HG03378 (cell line): Measurements from ENCODE around the gene LLGL2.

ENCODE experiments used
- ATAC-seq: cut with Tn5 transposase; IDR thresholded peaks from one replicate; pipeline ENCODE4 v1.9.1; 2021; ENCODE audit warnings: mild to moderate bottlenecking, moderate library complexity; ENCODE audit not compliant: unreplicated experiment

LLGL2 gene

DNA sequence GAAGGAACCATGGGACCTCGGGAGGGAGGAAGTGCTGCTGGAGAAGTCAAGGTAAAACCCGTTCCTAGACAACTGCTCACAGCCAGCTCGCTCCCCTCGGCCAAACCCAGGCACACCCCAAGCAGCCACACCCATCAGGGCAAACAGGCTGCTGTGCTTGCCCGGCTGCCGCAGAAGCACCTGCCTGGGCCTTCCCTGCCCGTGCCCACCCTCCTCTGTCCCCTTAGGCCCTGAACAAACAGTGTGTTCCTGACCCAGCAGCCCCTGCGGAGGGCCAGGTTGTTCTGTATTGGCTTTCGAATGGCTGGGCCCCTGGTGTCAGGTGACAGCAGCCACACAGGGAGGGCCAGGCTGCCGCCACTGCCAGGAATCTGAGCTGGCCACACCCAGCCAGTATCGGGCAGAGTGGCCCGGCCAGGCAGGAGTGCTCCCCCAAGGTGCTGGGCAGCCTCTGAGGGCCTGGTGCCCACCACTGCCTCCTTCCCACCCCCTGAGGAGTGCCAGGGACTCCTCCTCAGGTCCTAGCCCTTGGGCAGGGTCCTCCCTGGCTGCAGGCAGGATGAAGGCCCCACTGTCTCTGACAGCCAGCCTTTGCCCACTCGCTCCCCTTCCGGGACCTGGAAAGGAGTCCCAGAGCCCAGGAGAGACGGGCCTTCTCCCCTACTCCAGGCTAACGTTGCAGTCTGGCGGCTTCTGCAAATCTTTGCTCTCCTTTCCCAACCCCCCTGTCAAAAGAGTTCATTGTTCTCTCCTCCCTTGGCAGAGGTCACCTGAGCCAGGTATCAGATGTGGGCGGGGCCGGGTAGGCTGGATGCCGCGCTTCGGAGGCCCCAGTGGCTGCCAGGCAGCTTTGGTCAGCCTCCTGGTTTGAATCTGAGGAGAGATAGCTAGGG, 24.0 kb downstream of the LLGL2 start:
- ATAC-seq, result no peak

DNA sequence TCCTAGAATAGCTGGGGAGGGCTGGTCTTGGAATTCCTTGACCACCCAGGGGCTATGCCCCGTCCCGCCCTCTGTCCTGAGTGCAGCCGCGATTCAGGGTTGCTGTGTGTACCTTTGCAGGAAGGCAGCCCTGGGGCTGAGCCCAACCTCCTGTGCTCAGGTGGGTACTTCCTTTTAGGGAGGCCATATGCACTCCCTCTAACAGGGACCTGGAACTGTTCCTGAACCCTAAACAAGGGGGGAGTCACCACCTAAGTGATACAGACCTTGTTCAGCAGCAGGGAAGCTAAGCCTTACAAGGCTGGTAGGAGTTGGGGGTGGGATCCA, 24.6 kb downstream of the LLGL2 start:
- no peak for ATAC-seq

- ATAC-seq, result no peak
Measured at GRCh38 chr17:75551266-75551665, 25.8 kb downstream of the LLGL2 start.

GRCh38 chr17:75552425-75553294, 27.2 kb downstream of the LLGL2 start:
- ATAC-seq, result no peak

DNA sequence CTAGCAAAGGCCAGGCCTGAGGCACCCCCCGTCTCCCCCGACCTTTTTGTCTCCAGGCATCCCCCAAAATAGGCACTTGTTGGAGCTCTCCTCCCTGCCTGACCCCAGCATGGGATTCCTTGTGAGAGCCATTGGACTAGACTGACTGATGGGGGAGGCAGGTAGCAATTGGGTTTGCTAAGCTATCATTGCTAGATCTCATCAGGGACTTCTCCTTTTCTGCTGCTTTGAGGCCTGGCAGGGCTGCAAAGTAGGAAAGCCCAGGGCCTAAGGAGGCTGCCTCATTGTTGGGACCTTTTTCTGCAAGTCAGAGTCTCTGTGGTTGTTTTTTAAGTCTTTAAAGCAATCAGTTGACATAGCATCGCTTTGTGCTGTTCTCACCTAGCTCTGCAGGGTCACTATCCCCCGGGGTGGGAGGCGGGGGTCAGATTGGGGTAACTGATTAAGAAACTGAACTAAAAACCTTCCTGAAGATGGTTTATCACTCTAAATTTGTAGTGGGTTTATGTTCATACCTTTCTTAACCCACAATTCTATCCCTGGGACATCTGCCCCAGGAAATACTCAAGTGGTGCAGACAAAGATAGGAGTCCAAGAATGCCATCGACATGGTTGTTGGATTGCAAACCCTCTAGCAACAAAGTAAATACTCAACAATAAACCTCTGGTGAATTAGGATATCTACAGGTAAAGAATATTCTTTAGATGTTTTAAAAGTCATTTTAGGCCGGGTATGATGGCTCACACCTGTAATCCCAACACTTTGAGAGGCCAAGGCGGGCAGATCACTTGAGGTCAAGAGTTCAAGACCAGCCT, 28.0 kb downstream of the LLGL2 start:
- no peak for ATAC-seq

- no peak for ATAC-seq
Measured at GRCh38 chr17:75555679-75556153, 30.2 kb downstream of the LLGL2 start.

DNA sequence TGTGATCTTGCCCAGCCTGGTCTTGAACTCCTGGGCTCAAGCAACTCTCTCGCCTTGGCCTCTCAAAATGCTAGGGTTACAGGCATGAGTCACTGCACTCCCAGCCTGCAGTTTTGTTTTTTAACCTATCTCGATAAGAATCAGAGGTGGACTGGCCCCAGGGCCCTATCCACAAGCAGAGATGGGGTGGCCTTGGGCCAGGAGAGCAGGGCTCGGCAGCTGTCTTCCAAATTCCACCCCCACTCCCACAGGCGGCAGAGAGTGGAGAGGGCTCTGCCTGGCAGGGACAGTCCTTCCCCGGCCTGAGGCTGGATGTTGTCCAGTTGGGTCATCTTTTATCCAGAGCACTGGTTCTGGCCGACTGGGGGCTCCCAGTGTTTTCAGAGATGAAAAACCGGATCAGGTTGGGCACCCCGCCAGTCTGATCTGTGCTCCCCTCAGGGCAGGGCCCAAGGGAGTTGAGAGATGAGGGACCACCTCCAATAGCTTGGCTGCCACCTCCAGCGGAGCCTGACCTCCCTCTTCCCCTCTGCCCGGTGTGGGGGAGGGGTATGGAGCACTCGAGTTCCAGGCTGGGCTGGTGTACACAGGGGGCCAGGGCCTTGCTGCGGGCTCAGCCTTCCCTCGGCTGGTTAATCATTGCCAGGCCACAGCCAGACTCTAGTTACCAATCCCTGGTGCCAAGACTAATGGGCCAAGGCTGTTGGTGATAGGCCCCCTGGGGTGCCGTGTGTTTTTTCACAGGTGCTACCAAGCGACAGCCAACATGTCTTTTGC, 31.8 kb downstream of the LLGL2 start:
- ATAC-seq, result no peak

GRCh38 chr17:75557852-75558665, 32.6 kb downstream of the LLGL2 start:
- no peak for ATAC-seq

DNA sequence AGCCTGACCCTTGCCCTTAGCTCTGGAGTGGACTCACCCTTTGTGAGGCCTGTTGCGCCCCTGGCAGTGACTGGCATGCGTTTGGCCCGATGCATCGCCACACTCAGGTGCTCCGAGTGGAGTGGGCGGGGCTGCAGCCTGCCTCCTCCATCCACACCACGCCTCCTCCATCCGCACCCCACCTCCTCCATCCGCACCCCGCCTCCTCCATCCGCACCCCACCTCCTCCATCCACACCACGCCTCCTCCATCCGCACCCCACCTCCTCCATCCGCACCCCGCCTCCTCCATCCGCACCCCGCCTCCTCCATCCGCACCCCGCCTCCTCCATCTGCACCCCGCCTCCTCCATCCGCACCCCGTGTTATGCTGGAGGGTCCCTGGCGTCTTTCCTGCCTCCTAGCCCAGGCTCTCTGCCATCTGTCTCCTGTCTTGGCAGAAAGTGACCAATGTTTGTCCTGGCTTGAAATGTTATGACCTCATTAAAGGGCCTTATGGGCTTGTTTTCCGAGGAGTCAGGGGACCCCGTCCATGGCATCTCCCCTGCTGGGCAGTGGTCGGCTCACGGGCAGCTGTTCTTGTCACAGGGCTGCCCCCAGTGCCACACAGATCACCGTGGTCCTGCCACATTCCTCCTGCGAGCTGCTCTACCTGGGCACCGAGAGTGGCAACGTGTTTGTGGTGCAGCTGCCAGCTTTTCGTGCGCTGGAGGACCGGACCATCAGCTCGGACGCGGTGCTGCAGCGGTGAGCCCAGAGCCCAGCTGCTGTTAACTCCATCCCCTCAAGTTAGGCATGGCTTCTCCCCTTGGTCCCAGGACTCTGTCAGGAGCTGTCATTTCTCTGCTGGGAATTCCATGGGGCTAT, 33.4 kb downstream of the LLGL2 start:
- ATAC-seq, result no peak

DNA sequence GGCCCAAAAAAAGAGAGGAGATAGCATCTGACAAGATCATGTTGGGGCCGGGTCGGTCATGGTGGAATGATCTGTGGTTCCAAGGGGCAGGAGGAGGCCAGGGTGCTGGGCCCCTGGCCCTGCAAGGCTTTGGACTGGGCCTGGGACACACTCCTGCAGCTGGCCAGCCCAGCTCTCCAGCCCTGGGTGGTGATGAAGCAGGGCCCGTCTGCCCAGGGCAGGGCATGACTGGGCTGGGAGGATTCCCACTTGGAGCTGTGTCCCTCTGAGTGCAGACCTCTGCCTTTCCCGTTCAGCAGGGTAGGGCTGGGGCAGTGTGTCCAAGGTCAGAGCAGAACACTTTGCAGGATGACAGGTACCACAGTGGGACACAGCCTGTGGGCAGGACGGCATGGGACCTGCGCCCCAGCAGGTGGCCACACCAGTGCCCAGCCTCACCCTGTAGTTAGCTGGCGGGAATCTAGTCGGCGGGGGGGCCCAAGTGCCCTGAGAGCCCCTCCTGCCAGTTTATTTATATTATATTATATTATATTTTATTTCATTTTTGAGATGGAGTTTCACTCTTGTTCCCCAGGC, 34.5 kb downstream of the LLGL2 start:
- no peak for ATAC-seq

DNA sequence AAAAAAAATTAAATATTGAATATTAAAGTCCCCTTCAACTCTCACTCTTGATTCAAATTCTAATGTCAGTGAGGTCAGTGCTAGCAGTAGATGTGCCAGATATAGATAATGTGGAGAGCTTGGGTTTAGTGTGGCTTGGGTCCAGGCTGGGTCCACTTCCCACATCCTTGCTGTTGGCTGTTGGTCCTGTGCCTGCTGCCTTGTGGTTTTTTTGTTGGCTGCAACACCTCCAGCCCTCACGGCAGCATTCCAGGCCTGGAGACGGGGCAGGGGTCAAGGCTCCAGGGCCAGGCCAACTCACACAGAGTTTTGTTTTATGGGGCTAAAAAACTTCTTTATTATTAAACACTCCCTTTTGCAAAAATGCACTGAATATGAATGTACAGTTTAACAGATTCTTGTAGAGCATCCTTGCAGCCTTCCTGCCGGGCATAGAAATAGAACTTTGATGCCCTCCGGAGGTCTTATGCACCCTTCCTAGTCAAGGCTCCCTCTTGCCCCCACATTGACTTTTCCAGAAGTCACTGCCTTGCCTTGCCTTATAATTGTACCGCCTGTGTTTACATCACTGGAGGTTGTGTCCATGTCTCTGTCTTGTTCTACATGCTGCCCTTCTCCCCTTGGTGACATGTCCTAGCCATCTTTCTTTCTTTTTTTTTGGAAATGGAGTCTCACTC, 36.6 kb downstream of the LLGL2 start:
- ATAC-seq, result no peak

DNA sequence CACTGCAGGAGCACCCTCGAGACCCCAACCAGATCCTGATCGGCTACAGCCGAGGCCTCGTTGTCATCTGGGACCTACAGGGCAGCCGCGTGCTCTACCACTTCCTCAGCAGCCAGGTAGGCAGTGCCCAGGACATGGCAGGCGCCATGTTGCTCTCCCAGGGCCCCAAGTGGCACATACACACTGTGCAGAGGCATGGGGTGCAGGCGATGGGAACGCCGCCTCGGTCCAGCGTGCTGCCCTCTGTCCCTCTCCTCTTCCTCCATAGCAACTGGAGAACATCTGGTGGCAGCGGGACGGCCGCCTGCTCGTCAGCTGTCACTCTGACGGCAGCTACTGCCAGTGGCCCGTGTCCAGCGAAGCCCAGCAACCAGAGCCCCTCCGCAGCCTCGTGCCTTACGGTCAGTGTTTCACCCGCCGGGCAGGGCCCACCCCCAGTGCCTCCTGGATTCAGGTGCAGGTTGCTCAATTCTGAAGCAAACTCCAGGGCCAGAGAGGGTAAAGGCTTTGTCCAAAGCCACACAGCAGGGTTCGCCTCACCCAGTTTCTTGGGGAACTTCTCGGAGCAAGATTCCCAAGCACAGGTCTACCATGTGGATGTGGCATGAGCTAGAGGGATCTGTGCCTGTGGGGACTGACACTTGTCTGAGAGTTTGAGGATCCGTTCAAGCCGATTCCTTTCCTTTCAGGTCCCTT, 37.7 kb downstream of the LLGL2 start:
- no peak for ATAC-seq

- no peak for ATAC-seq
Measured at GRCh38 chr17:75564195-75564594, 38.7 kb downstream of the LLGL2 start.

GRCh38 chr17:75565066-75565465, 39.6 kb downstream of the LLGL2 start:
- no peak for ATAC-seq

DNA sequence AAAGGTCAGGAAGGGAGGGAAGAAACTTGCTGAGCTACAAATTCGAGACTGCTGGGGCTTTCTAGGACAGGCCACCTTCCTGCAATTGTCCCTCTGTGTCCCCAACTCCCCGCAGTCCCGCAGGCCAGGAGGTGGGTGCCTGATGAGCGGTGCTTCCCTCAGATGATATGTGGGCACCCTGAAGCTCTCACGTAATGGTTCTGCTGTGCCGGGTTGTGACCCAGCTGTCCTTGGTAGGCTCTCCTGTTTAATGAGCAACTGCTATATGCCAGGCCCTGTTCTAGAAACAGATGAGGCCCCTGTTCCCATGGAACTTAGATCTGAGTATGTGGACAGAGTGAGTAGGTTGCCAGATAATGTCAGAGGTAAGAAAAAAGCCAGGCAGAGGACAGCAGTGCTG, 40.1 kb downstream of the LLGL2 start:
- ATAC-seq, result no peak

DNA sequence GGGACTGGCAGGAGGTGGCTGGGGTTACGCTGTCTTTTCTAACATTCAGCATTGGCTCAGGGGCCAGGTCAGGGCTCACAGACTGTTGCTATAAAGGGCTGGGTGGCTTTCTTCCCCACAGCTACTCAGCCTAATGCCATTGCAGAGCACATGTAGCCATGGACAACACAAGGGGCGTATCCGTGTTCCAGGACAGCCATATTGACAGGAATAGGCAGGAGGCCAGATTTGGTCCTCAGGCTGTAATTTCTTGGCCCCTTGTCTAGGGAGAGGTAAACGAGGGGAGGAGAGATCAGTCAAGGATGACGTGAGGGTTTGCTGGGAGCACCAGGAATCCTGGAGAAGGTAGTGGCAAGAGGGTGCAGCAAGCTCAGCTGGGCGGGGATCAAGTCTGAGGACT, 40.9 kb downstream of the LLGL2 start:
- no peak for ATAC-seq

DNA sequence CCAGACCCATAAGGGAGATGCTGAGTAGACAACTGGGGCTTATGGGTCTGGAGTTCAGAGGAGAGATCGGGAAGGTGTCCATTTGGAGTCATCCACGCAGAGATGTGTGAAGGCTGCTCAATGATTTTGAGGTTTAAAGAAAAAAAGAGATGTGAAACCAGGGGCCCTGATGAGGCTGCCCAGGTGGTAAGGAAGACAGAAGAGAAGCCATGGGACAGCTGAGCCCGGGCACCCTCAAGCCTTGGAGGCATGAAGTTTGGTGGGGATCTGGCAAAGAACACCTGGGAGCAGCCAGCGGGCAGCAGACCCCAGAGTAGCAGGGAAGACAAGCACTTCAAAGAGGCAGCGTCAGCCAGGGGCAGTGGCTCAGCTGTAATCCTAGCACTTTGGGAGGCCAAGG, 41.3 kb downstream of the LLGL2 start:
- ATAC-seq, result no peak
